HG02884 (cell line): ENCODE data around the gene FOXC2.
"Not testable (repeated sequence)": the region's sequence is repeated elsewhere in the genome, so short reads cannot be mapped to it uniquely, and the experiment has no call there.

Experiments used
- ATAC-seq: cut with Tn5 transposase; IDR thresholded peaks from one replicate; pipeline ENCODE4 v1.9.1; 2021; ENCODE audit warnings: mild to moderate bottlenecking, moderate library complexity; ENCODE audit not compliant: unreplicated experiment

Gene FOXC2

DNA sequence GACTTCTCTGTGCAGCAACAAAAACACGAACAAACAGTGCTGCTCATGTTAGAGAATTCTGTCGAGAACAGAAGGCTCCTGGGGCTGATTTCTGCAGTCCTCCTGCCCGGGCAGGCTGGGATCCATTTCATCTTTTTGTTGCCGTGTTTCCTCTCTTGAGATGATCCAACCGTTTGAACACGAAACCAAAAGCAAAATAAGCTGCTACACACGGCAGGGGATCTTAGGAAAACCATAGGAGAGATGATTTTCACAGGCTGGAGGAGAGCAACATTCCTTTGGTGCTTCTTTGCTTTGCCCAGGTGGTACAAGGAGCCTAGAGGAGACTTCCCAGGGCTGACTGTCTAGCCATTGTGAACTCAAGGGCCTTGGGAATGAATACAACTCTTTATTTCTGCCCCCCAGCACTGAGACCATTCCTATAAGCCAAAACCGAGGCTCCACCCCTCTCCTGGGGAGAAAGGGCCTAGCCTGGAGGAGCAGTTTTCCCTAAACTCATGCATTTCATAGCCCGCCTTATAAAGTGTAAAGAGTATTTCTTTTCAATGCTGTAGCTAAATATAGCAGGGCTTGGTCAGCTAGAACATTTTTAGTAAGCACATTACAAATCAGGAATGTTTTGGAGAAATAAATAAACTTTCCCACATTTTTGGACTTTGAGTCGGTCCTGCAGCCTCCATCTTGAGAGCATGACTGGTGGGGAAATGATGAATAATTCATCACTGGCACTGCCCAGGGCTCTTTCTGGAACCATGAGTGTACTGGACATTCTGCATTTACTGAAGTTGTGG, 19.4 kb downstream of the FOXC2 start:
- ATAC-seq, result no peak

DNA sequence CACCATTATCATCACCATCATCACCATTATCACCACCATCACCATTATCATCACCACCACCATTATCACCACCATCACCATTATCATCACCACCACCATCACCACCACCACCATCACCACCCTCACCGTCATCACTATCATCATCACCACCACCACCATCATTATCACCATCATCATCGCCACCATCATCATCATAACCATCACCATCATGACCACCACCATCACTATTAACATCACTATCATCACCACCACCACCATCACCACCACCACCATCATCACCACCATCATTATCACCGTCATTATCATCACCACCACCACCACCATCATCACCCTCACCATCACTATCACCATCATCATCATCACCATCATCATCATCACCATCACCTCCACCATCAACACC, 20.9 kb downstream of the FOXC2 start:
- ATAC-seq, result no peak

DNA sequence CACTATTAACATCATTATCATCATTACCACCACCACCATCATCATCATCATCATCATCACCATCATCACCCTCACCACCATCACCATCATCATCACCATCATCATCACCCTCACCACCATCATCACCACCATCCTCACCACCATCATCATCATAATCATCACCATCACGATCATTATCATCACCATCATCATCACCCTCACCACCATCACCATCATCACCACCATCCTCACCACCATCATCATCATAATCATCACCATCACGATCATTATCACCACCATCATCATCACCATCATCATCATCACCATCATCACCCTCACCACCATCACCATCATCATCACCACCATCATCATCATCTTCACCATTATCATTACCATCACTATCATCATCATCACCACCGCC, 21.3 kb downstream of the FOXC2 start:
- not testable (repeated sequence) for ATAC-seq

DNA sequence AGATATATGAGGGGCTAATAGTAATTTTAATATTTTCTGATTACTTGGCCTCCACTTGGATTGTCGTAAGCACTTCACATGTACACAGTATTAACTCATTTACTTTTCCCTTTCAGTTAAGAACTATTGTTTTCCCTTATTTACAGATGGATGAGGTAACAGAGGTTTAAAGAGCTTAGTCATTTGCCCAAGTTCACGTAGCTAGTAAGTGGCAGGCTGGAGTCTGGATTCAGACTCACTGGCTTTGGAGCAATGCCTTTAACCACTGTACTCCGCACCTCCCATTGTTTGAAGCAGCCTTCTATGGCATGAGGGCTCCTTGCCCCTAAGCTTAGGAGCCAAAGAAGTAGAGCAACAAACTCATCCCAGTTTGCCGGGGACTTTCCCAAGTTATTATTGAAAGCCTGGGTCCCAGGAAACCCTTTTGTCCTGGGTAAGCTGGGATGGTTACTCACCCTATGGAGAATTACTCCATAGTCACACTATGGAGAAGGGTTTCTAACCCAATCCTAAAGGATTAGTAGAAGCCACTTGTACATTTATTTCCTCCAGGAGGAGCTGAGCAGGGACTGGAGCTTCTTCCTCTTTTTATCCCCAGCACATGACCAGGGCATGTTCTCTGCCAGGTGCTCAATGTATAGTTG, 24.0 kb downstream of the FOXC2 start:
- ATAC-seq, result no peak

DNA sequence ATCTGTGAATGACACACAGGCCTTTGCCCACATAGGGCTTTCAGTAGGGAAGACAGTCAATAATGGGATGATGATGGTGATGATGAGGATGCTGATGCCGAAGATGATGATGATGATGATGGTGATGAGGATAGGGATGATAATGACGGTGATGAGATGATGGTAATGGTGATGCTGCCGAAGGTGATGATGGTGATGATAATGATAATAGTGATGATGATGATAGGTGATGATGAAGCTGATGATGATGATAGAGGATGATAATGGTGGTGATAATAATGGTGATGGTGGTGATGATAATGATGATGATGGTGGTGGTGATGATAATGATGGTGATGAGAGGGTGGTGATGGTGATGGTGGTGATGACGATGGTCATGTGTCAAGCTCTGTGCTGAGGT, 24.6 kb downstream of the FOXC2 start:
- ATAC-seq, result no peak

DNA sequence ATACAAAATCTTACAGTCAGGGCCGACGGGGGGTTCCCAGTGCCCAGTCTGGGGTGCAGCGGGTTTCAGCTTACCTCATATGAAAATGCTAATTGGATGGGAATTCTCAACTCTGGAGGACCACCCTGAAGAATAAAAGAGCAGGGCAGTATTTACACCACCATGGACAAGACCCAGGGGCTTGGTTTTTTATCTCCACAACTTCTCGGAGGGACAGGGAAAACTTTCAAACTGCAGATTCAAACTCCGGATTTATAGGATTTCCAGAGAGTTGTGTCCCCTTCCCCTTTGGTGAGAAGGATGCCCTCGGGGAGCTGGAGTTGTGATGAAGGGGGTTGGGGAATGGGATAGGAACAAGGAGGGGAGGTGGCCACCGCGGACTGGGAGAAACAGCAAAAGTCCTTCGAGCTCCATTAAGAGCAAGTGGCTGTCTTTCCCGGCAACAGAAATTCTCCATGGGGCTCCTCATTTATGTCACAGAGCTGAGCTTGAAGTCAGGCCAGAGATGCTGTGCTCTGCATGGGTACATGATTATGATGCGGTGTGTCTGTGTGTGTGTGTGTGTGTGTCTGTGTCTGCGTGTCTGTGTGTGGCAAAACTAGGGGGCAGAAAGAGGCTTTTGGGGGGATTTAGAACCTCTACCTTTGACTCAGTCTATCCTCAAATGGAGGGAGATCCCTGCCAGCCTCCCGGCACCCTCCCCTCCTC, 27.4 kb downstream of the FOXC2 start:
- ATAC-seq, result no peak

DNA sequence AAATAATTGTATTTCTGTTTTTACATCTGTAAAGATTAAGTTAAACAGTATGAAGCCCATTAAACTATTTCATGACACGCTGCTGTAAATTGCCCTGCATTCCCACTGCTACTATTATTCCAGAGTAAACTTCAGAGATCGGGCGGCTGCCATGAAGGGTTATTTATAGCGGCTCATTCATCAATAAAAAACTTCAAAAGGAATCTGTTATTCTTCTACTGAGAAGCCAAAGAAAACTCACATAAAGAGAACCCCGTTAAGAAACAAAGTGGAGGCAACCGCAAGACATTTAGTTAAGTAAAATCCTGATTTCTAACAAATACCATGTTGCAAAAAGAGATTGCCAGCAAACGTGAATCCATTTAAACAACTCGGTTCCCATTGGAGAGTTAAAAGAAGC, 28.1 kb downstream of the FOXC2 start:
- no peak for ATAC-seq

DNA sequence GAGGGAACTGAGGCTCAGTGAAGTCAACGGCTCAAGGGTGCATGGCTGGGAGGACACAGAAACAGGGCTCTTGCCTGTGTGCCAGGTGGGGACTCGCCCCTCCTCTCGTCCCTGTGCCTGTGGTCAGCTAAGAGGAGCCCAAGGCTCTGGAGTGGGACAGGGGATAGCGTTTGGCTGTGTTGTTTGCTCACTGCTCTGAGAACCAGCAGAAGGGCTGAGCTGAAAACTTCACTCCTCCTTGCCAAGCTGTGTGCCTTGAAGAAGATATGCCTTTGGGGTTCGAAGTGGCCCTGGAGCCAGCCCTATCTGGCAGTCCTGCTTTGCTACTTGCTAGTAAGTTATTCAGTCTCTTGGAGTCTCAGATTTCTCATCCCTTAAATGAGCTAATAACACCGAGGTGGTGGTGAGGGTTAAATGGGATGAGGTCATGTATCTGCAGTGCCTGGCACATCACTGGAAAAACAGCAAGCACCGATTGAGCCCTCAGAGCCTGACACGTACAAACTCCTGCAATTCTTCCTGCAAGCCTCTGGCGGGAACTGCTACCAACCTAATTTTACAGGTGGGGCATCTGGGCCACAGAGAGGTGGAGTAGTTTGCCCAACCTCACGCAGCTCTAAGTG, 29.5 kb downstream of the FOXC2 start:
- no peak for ATAC-seq

DNA sequence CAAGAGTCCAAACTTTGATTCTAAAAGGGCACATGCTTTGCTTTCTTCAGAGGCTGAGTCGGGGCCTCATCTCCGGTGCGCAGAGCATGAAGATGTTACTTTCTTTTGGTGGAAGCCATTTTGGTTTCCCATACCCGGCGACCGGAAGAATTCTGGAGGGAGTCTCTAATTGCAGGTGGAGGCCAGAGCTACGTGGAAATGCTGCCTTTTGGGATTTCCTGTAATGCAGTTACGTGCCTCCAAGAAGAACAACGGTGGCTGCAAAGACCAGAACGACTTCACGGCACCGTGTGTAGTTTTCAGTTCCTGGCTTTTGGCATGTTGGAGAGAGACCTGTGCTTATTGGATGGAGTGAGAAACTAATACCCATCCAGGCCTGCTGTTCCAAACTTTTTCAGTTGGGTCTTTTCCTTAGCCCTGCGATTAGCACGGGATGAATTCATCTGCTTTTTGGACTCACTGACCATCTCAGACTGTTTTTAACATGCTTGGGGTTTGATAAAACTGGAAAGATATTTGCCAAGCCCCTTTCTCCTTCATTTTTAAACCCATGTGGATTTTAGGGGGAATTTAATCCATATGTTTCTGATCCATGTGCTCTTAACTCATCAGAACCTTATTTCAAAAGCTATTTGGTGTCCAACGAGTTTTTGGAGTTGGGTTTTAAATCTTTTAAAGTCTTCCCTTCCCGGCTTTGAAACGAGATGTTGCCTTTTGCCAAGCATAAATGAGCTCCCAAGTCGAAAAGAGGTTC, 30.7 kb downstream of the FOXC2 start:
- ATAC-seq, result no peak

DNA sequence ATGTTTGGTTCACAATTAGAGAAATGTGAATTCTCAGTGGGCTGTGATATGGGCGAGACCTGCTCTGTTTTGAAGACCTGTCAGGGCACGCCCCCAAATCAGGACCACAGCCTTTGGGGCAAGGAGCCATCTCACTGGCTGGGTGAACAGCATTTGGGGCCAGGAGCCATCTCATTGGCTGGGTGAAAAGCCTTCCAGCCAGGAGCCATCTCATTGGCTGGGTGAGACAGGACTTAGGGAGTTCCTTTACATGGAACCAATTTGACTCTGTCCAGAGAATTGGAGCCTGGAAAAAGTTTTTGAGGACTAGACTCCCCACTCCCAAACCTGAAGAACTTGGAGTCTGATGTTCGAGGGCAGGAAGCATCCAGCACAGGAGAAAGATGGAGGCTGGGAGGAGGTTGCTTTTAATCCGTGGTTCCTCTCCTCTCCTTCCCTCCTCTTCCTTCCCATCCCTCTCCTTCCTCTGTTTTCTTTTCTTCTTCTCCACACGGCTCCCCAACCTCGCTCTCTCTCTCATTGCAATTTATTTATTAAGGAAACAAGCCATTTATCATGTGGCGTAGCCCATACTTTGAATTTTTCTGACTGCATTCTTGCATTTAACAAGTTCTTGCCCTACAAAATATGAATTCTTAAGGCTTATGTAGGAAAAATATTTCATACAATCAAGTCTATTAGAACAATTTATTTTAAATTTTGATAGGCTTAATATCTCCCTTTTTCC, 31.4 kb downstream of the FOXC2 start:
- ATAC-seq, result no peak

DNA sequence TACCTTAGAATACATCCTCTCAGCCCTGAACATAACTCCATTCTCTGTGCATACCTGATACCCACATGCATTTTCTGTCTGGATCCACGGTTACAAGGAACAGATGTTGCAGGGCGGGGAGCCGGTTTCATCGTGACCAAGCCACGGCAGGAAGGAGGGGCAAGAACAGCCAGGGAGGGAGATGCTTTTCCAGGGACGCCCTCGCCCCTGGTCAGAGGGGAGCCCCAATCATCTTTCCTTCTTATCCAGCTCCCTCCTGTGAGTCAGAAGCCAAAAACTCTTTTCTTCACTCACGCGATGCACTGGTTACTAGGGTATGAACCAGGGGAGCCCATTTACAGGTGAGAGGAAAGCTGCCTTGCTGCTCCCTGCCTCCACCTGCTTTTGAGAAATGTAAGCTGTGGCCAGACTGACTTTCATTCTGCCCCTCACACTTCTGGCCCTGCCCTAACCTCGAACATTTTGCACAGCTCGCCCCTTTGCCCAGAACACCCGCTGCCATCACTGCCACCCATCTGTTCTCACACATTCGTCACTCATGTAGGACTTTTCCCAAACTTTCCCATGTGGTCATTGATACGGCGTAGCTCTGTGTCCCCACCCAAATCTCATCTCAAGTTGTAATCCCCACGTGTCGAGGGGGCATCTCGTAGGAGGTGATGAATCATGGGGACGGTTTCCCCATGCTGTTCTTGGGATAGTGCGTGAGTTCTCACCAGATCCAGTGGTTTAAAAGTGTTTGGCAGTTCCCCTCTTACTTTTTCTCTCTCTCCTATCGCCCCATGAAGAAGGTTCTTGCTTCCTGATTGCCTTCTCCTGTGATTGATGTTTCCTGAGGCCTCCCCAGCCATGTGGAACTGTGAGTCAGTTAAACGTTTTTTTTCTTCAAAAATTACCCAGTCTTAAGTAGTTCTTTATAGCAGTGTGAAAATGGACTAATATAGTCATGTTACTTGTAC, 32.3 kb downstream of the FOXC2 start:
- ATAC-seq, result no peak

DNA sequence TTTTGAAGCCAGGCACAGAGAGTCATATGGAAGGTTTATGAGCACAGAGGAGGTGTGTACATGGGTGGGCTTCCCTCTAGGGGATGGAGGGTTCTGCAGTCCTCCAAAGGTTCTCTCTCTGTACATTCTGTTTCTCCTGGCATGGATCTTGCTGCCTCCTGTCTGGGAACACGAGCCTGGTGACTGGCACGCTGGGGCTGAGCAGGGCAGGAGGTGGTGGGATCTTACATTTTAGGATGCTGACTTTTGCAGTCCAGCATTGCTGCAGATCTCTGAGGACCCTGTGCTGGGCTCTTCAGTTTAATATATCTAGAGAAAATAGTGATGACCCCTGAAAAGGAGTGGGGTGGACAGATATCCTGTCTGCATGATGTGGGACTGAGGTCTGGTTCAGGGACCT, 34.7 kb downstream of the FOXC2 start:
- no peak for ATAC-seq

DNA sequence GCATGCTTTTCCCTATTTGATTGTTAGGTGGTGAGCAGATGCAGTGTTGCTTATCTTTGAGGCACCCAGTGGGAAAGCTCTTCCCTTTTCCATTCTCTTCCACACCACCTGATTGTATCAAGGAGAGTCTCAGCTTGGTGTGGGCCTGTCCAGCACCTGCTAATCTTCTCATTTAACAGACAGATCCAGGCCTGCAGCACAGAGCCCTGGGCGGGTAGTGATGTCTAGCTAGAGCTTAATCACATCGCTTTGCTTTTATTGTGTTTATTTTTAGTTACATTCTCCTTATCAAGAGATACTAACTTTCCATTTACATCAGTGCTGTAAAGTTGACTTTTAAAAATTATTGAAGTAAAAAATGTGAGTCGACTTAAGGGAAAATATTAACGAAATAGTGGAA, 35.9 kb downstream of the FOXC2 start:
- no peak for ATAC-seq

DNA sequence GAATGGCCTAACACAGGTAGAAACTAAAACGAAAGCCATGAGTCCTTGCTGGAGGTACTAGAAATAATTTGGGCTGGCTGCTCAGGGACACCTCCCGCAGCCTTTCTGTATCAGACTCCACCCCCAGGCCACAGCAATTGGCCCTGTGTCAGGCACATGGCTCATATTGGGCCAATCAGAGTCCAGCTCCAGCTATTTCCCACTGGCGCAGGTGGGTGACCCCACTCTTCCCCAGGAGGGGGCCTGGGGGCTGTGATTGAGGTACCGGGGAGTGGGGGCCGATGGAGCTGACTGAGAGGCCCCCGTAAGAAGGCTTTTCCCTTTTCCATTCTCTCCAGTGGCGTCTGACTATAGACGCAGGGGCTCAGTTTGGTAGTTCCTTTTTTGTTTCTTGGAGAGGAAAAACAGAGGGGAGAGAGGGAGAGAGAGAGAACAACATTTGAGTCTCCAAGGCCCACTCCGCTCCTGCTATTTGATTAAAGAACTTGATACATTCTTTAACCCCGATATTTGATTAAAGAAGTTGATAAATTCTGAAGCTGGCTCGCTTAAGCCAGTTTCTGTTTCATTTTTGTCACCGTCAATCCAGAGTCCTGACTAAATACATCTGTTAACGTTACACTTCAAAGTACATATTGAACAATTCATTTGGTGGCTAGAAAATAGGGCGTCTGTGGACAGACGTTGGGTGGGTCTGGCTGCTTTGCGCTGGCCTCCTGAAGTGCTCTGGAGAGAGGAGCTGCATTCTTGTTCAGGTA, 38.0 kb downstream of the FOXC2 start:
- ATAC-seq, result no peak

DNA sequence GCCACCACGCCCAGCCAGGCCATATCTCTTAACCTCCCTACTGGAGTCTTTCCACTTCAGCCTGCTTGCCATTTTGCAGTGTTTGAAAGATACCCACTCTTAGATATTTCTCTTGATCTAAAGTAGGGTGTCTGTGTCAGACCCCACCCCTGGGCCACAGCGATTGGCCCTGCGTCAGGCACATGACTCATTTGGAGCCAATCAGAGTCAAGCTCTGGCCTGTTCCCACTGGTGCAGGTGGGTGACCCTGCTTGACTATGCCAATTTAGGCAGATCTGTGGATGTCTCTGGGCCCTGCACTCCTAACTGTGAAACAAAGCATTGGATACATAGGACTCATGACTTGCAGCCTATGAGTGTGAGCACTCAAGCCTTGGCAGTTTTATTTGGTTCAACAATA, 39.3 kb downstream of the FOXC2 start:
- ATAC-seq, result no peak

DNA sequence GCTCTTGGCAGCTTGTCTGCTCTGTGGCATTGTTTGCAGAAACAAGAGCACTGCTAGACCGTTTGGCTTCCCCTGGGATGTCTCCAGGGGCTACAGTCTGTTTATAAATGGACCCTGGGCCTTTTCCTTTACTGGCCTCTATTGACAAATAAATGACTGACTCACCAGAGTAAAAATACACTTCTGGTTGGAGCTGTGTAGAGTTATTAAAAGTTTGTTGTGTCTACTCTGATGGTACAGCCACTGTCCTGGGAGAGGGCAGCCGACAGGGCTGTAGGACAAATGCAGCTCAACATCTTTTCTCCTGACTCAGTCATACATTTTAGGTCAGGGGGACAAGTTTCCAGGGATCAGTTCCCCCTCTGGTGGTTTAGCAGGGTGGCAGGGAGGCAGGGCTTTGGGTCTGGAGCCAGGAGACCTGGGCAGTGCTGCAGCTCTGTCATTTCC, 41.7 kb downstream of the FOXC2 start:
- no peak for ATAC-seq

DNA sequence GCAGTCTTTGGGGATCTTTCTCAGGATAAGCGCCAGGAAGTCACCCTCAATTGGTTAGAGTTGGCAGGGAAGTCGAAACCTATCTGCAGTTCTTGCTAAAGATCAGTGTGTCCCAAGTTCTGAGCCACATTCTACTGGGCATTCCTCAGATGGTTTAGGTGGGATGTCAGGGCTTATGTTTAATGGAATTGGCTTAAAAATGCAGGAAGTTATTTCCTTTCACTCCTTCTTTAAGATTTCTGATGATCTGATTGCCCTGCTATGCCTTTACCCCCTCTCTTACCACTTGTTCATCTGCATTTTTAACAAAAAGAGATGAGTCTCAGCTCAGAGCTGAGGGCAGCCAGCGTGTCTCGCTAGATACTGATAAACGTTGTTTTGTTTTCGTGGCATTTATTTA, 42.5 kb downstream of the FOXC2 start:
- no peak for ATAC-seq

DNA sequence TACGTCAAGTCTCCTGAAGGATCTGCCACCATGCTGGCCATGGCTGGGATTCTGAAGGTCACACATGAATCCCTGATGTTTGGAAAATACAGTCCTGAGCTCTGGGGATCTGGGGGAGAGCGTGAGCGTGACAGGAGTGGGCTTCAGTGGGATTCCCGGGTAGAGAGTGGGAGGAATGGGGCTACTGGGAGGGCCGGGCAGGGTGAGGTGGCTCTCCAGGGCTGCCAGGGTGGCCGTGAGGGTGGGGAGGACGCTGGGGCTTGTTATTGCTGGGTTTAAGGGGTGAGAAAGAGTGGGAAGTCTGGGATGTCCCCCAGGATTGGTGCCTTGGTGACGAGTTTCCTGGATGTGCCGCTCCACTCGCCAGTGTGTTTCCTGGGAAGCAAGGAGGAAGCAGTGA, 43.0 kb downstream of the FOXC2 start:
- ATAC-seq, result no peak
